Prostate gland (tissue), 2 donors: ENCODE measurements around the gene METTL2A.

ENCODE experiments used
- CTCF ChIP-seq, 4 experiments: fragments of 200-600 bp in 2 of 4; fragments of 450-650 bp in 2 of 4; sonication (generic) in 2 of 4; IDR thresholded peaks; 1 replicate in 3 of 4; 2 replicates in 1 of 4; pipeline ENCODE4 v1.5.1; 2016 to 2019; ENCODE audit warnings: antibody characterized with exemption in 4 of 4, mild to moderate bottlenecking in 2 of 4, moderate library complexity in 2 of 4
- POLR2A ChIP-seq: fragments of 450-650 bp; IDR thresholded peaks from one replicate; pipeline ENCODE4 v1.6.1; 2016; ENCODE audit warnings: antibody characterized with exemption, mild to moderate bottlenecking

- TF ChIP-seq POLR2A = no peak
- TF ChIP-seq CTCF (IDR thresholded peaks at IDR 0.05) = no peak
Measured at GRCh38 chr17:62405451-62405850, 18.2 kb upstream of the METTL2A start.
